ENCODE measurements around the gene PPP1R10.
"Not testable (repeated sequence)": the region's sequence is repeated elsewhere in the genome, so short reads cannot be mapped to it uniquely, and the experiment has no call there.

DNA sequence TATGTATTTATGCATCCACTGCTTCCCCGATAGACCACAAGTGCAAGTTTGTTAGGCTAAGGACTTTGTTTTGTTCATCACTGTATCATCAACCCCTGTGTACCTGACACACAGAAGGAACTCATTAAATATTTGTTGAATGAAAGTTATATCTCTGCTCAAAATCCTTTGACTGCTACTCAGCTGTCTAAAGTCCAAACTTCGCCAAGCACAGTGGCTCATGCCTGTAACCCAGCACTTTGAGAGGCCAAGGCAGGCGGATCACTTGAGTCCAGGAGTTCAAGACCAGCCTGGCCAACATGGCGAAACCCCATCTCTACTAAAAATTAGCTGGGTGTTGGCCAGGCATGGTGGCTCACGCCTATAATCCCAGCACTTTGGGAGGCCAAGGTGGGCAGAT lies 40.9 kb upstream of the PPP1R10 start:
- not testable (repeated sequence) for TF ChIP-seq CTCF (optimal IDR thresholded peaks at IDR 0.05 in 1 of 3, IDR thresholded peaks at IDR 0.05 in 1 of 3, conservative IDR thresholded peaks at IDR 0.05 in 1 of 3; ENCODE audit: extremely low read depth in 1 of 3, insufficient read depth in 2 of 3, low read length in 3 of 3); EZH2 (IDR thresholded peaks at IDR 0.05; ENCODE audit: low read length)

All from keratinocyte (primary cell).